DOHH2 (cell line): Measurements from ENCODE around the gene M6PR.

ENCODE experiments used
- H3F3A ChIP-seq: fragments of 200-600 bp; sonication (generic), shearing (Covaris generic); 2 replicates; pipeline ENCODE4 v1.6.0; 2016; ENCODE audit warnings: antibody characterized with exemption, mild to moderate bottlenecking; ENCODE audit not compliant: control insufficient read depth, insufficient read depth
- H3K27ac ChIP-seq: fragments of 200-600 bp; sonication (generic); 2 replicates; pipeline ENCODE4 v1.5.1; 2014; ENCODE audit warnings: low read depth, mild to moderate bottlenecking, low read length, moderate library complexity
- H3K27me3 ChIP-seq: fragments of 200-600 bp; sonication (generic); 2 replicates; pipeline ENCODE4 v1.6.1; 2014; ENCODE audit warnings: mild to moderate bottlenecking, low read length, mixed read lengths; ENCODE audit not compliant: control insufficient read depth
- H3K36me3 ChIP-seq: fragments of 200-600 bp; sonication (generic); 2 replicates; pipeline ENCODE4 v1.6.1; 2014; ENCODE audit warnings: mild to moderate bottlenecking, low read length, moderate library complexity, mixed read lengths; ENCODE audit not compliant: control insufficient read depth
- H3K4me1 ChIP-seq: fragments of 200-600 bp; sonication (generic); 2 replicates; pipeline ENCODE4 v1.6.1; 2014; ENCODE audit warnings: mild to moderate bottlenecking, low read length, mixed read lengths; ENCODE audit not compliant: control insufficient read depth
- H3K4me2 ChIP-seq: fragments of 200-600 bp; sonication (generic); 2 replicates; pipeline ENCODE4 v1.6.0; 2014; ENCODE audit warnings: mild to moderate bottlenecking, low read length, moderate library complexity
- H3K4me3 ChIP-seq: fragments of 200-600 bp; sonication (generic); 2 replicates; pipeline ENCODE4 v1.5.1; 2014; ENCODE audit warnings: mild to moderate bottlenecking, low read length, mixed read lengths
- H3K79me2 ChIP-seq: fragments of 200-600 bp; sonication (generic); 2 replicates; pipeline ENCODE4 v1.6.1; 2014; ENCODE audit warnings: mild to moderate bottlenecking, low read length, mixed read lengths; ENCODE audit not compliant: control insufficient read depth
- H3K9me2 ChIP-seq: fragments of 200-600 bp; sonication (generic); replicated peaks from 2 replicates; pipeline ENCODE4 v1.6.1; 2014; ENCODE audit warnings: mild to moderate bottlenecking, low read length, mixed read lengths; ENCODE audit not compliant: control insufficient read depth
- H3K9me3 ChIP-seq: fragments of 200-600 bp; sonication (generic); 2 replicates; pipeline ENCODE4 v1.6.1; 2014; ENCODE audit warnings: antibody characterized with exemption, low read length, mixed read lengths; ENCODE audit not compliant: control insufficient read depth, insufficient read depth
- H4K20me1 ChIP-seq: fragments of 200-600 bp; sonication (generic); 2 replicates; pipeline ENCODE4 v1.6.0; 2014; ENCODE audit warnings: low read depth, mild to moderate bottlenecking, antibody characterized with exemption, low read length, moderate library complexity; ENCODE audit not compliant: control insufficient read depth, insufficient read depth
- CTCF ChIP-seq: fragments of 200-600 bp; sonication (generic); IDR thresholded peaks from one replicate; pipeline ENCODE4 v1.5.1; 2014; ENCODE audit warnings: antibody characterized with exemption, mild to moderate bottlenecking, low read depth, low read length; ENCODE audit not compliant: poor library complexity, severe bottlenecking
- EZH2phosphoT487 ChIP-seq: fragments of 200-600 bp; sonication (generic); IDR thresholded peaks from 2 replicates; pipeline ENCODE4 v1.6.1; 2017; ENCODE audit warnings: borderline replicate concordance, mild to moderate bottlenecking, antibody characterized with exemption, low read length, moderate library complexity, mixed read lengths

The M6PR gene

GRCh38 chr12:8956772-8957171 lies 7.3 kb upstream of the M6PR start:
- no peaks in the 10 kb centered on the region for H4K20me1 ChIP-seq
- no peaks in the 10 kb centered on the region for H3F3A ChIP-seq
- H3K4me2 ChIP-seq: no peak overlapping the region
- TF ChIP-seq EZH2phosphoT487 (no peak), CTCF (no peak)
- no peak overlapping the region for H3K4me3 ChIP-seq
- peaks cover 30% of the 10 kb centered on the region for H3K36me3 ChIP-seq
- peaks cover 14% of the 10 kb centered on the region for H3K9me3 ChIP-seq
- H3K27me3 ChIP-seq: no peaks in the 10 kb centered on the region
- no peaks in the 10 kb centered on the region for H3K9me2 ChIP-seq
- H3K27ac ChIP-seq: no peak overlapping the region
- peaks cover 4% of the 10 kb centered on the region for H3K79me2 ChIP-seq
- H3K4me1 ChIP-seq: peaks cover 2% of the 10 kb centered on the region

DNA sequence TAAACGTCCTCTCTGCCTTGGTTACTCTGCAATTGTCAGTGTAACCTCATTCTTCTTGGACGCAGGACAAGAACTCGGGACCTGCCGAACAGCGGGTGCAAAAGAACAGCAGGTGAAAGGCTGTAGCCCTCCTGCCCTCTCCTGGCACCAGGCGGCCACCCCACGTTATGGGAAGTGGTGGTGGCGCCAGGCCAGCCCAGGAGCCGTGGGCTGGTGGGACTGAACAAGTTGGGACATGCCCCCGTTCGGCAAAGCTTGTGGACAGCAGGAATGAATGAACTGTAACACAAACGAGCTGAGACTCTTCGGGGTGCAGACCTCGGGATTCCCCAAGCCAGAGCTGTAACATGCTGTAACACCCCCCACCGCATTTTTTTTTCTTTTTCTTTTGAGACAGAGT lies 6.6 kb upstream of the M6PR start:
- Histone ChIP-seq H3K4me1 (peaks cover 9% of the 10 kb centered on the region), H3K27me3 (no peaks in the 10 kb centered on the region), H3K4me2 (no peak overlapping the region), H3K79me2 (peaks cover 11% of the 10 kb centered on the region), H3K36me3 (peaks cover 33% of the 10 kb centered on the region), H3K9me2 (no peaks in the 10 kb centered on the region), H3K9me3 (peaks cover 14% of the 10 kb centered on the region; the same call in 1 of the 2 replicates), H3K27ac (no peak overlapping the region), H3F3A (no peaks in the 10 kb centered on the region), H4K20me1 (no peaks in the 10 kb centered on the region), H3K4me3 (no peak overlapping the region)
- no peak for TF ChIP-seq EZH2phosphoT487
- TF ChIP-seq CTCF: no peak

- Histone ChIP-seq H3K4me1 (peaks cover 10% of the 10 kb centered on the region), H3K27ac (no peak overlapping the region), H3F3A (peaks cover 4% of the 10 kb centered on the region; the same call in 1 of the 2 replicates), H3K79me2 (peaks cover 29% of the 10 kb centered on the region), H3K4me3 (no peak overlapping the region), H4K20me1 (no peaks in the 10 kb centered on the region), H3K9me3 (peaks cover 14% of the 10 kb centered on the region; the same call in 1 of the 2 replicates), H3K27me3 (no peaks in the 10 kb centered on the region), H3K9me2 (no peaks in the 10 kb centered on the region), H3K36me3 (peaks cover 31% of the 10 kb centered on the region), H3K4me2 (no peak overlapping the region)
- TF ChIP-seq CTCF (no peak), EZH2phosphoT487 (no peak)
Measured at GRCh38 chr12:8953773-8954402, 4.4 kb upstream of the M6PR start.
